HG02571 (cell line): ENCODE measurements around the gene FGF19.
"Not testable (repeated sequence)": the region's sequence is repeated elsewhere in the genome, so short reads cannot be mapped to it uniquely, and the experiment has no call there.

ENCODE experiments used
- ATAC-seq: cut with Tn5 transposase; IDR thresholded peaks from one replicate; pipeline ENCODE4 v1.9.1; 2021; ENCODE audit warnings: mild to moderate bottlenecking, moderate library complexity; ENCODE audit not compliant: unreplicated experiment

The FGF19 gene

DNA sequence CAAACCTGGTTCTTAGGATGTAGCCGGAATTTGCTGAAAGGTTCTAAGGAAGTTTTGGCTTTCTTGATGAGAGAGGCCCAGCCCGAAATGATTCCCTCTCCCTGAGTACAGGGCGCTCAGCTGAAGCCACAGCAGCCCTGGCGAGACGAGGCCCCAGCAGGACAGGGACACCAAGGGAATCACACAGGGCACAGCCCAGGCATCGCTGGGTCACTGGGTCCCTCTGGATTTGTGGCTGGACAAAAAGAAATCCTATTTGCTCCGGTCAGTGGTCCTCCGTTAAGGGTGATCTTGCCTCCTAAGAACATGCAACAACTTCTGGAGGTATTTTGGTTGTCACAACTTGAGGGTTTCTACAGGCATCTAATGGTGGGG is 6.4 kb downstream of the FGF19 start:
- ATAC-seq, result no peak

DNA sequence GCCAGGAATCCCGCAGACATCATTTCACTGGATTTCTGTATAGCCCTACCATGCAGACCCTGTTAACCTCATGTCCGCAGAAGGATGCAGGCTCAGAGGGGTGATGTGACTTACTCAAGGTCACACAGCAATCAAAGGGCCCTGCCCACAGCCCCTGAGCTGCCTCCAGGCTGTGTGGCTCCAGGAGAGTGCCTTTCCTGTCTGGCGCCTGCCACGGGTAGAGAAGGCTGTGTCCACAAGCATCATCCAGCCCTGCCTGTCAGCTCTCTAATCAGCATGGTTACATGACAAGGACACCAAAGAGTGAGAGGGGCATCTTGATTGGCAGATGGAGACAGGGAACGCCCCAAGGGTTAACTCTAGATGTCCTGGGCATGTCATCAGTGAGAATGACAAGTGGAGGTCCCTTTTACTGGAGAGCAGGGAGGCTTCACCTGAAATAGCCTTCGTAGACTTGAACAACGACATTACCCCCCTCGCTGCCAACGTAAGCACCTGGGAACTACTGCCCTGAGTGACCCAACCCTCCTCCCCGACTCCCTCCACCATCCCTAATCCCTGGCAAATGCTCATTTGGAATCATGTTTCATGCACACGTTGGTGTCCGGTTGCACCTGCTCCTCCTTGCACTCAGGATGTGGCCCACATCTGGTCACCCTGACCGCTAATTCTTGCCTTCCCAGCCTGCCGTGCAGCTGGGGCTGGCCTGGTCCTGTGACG is 6.9 kb downstream of the FGF19 start:
- ATAC-seq, result no peak

DNA sequence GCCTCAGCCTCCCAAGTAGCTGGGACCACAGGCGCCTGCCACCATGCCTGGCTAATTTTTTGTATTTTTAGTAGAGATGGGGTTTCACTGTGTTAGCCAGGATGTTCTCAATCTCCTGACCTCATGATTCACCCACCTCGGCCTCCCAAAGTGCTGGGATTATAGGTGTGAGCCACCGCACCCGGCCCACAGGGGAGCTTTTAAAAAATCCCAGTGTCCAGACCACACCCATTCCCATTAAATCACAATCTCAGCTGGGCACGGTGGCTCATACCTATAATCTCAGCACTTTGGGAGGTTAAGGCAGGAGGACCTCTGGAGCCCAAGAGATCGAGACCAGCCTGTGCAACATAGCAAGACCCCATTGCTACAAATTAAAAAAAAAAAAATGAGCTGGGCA is 7.8 kb downstream of the FGF19 start:
- not testable (repeated sequence) for ATAC-seq

DNA sequence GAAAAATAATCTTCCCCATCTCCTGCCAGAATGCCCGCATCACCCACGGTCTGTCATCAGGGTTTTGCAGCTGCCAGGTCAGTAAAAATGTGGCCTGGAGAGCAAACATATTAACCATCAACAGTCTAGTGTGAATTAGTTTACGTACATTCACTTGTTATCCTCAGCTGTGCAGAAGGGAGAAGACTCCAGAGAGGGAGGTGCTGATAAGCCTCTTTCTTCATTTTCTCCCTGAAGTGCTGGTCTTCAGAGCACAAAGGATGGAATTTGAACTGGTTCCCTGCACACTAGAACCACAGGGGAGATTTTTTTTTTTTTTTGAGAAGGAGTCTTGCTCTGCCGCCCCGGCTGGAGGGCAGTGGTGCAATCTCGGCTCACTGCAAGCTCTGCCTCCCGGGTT is 8.2 kb downstream of the FGF19 start:
- no peak for ATAC-seq

DNA sequence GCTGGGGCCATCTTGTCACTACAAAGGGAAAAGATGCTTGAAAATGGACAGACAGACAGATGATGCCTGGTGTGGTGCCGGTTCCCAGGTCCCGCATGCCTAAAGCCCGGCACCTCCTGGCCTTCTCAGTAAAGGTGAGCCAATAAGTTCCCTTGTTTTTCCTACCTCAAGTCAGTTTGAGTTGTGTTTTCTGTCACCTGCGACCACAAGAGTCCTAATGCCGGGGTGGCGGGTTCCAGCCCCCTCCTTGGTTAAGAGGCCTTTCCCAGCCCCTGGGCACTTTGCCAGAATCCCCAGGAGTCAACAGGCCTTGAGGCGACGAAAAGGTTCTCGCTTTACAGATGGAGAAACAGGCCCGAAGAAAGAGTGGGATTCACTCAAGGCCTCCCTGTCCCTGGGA is 9.0 kb downstream of the FGF19 start:
- no peak for ATAC-seq

DNA sequence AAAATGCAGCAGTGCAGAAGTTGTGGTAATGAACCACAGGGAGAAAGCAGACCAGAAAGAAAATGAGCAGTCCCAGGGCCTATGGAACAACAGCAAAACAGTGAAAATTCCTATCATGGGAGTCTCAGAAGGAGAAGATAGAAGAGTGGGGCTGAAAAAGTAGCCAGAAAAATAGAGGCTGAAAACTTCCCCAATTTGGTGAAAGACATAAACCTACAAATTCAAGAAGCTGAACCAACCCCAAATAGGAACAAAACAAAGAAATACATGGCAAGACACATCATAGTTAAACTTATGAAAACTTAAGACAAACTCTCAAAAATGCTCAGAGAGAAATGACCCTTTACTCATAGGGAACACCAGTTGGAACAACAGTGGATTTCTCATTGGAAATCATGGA is 11.4 kb downstream of the FGF19 start:
- ATAC-seq, result no peak

DNA sequence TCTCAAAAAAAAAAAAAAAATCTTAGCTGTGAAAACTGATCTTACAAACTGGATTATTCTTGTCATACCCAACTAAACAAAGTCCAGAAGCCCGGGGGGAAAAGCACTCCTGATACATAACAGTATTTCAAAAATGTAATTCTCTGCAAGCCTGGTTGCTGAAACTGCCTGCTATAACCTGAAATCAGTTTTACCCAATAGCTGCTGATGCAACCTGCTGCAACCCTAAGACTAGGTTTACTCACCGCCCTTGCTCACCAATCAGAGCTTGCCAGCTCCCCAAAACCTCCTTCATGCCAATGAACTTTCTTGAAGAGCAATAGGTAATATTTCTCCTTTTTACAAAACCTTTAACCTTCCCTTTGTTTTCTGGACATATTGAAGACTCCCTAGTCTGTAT is 12.4 kb downstream of the FGF19 start:
- no peak for ATAC-seq

DNA sequence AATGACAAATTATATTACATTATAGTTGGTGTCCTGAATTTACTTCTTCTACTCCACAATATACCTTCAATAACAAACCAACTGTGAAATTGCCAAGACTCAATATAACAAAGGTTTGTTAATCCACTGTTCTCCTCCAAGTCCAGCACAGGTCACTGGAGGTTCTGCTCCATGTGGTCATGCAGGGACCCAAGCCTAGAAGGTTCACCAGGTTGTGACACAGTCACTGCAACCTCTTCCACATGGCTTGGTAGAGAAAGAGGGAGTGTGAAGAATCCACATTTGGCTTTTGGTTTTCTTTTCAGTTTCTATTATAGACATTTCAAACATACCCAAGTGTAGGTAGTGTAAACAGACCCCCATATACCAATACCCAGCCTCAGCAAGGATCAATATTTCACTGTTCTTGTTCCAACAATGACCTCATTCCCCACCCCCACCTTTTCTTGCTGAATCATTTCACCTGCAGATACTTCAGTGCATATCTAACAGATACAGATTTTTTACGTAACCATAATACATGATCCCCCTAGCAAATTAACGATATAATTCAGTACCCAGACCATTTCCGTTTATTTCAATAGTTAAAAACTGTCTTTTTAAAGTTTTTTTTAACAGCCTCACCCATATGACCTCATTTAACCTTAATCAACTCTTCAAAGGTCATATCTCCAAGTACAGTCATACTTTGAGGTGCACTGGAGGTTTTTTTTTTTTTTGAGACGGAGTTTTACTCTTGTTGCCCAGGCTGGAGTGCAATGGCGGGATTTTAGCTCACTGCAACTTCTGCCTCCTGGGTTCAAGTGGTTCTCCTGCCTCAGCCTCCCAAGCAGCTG is 14.1 kb downstream of the FGF19 start:
- ATAC-seq, result no peak

DNA sequence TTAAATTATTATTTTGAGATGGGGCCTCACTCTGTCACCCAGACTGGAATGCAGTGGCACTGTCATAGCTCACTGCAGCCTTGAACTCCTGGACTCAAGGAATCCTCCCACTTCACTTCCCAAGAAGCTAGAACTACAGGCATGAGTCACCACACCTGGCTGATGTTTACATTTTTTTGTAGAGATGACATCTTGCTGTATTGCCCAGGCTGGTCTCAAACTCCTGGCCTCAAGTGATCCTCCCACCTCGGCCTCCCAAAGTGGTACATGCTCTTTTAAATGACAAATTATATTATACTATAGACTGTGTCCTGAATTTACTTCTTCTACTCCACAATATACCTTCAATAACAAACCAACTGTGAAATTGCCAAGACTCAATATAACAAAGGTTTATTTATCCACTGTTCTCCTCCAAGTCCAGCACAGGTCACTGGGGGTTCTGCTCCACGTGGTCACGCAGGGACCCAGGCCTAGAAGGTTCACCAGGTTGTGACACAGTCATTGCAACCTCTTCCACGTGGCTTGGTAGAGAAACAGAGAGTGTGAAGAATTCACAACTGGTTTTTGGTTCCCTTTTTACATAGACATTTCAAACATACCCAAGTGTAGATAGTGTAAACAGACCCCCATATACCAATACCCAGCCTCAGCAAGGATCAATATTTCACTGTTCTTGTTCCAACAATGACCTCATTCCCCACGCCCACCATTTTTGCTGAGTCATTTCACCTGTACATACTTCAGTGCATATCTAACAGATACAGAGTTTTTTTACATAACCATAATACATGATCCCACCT is 15.7 kb downstream of the FGF19 start:
- ATAC-seq, result not testable (repeated sequence)

DNA sequence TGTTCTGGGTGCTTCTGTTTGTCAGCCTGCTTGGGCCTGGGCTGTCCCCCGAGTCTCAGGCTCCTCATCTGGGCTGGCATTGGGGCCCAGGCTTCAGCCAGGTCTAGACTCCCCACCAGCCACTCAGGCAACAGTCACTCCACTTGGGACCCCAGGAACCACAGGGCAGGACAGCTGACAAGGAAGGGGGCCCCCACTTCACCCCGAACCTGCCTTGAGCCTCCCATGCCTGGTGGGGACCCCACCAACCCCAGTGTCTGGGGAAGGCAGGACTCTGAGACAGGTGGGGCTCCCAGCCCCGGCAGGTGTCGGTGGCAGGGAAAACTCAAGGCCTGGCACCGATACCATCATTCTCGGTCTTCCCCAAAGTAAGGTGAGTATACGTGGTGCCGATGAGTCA is 17.0 kb downstream of the FGF19 start:
- ATAC-seq, result no peak

DNA sequence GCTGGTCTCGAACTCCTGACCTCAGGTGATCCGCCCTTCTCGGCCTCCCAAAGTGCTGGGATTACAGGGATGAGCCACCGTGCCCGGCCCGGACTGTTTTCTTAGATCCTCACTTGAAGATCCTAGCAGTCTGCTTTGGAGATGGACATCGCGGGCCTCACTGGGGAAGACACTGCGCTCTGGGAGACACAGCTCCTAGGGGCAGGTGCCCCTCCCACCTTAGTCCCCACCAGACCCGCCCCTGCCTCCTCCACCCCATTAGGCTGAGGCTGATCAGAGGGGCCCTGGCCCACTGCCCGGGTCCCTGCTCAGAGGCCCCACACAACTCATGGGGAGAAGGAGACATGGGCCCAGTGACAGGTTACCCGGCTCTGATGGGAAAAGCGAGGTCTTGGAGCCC is 17.4 kb downstream of the FGF19 start:
- ATAC-seq, result no peak

DNA sequence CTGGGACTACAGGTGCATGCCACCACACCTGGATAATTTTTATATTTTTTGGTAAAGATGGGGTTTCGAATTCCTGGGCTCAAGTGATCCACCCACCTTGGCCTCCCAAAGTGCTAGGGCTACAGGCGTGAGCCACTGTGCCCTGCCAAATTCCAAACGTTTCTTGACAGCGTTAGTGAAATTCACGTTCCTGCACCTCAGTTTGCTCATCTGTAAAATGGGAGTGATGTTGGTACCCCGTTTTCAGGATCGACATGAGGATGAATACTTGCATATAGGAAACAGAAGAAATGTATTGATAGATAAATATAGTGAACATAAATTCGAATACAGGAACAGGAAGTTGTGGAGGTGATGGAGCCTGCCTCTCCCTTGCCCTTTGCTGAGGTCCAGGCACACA is 18.5 kb downstream of the FGF19 start:
- ATAC-seq, result no peak

DNA sequence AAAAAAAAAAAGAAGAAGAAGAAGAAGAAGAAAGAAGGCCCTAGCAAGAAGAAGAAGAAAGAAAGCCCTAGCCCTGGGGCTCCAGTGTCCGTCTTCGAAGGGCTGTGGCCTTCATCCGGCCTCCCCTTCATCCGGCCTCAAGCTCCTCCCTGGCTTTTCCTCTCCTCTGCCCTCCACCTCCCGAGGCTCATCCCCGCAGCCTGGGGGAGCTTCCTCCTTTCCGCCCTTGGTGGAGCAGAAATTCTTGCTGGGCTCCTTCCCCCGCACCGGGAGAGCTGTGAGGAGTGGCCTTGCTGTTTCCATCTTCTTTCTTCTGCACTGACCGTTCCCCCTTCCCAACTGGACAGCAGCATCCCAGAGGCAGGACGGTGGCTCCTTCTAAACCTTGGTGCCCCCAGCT is 19.2 kb downstream of the FGF19 start:
- ATAC-seq, result no peak

DNA sequence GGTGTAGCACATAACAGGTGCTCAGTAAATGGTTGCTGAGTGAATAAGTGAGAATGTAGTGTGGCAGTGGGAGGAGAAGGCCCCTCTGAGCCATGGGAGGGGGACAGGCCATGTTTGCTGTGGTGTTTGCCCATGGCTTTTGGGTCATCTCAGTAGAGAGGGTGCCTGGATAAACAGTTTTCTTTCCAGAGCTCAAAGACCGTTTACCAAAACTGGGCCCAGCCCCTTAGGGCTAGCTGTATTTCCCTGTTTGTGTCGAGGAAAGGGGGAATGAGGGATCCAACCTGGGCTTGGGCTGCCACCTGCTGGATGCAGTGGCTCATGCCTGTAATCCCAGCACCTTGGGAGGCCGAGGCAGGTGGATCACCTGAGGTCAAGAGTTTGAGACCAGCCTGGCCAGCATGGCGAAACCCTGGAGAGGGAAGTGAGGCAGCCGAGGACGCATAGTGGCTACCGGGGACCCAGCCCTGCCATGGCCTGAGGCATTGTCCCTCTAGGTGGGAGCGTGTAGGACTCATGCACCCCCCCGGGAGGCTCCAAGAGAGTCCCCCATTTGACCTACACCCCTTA is 20.0 kb downstream of the FGF19 start:
- no peak for ATAC-seq

DNA sequence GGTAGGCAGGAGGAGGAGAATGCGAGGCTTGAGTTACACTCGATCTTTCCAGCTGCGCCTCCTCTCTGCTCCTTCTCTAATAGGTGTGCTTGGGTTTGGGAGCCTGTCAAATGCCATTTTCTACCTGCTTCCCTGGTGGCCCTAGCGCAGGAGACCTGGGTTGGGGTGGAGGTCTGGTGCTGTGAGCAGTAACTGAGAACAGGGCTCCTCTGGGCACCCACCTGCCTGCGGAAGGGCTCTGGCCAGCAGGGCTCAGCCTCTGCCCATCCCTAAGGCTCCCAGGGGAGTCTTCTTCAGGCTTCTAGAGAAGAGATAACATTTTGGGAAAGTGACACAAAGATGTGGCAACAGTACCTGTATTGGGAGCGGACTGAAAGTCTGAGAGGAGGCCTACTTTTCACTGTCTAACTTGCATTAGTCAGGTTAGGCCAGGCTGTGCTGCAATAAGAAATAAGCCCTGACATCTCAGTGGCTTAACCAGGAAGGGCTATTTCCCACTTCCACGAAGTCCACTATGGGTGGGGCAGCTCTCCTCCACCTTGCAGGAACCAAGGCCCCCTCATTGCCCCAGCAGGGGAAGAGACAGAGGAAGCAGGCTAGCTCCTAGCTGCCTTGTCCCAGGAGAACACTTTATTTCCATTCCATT is 21.0 kb downstream of the FGF19 start:
- no peak for ATAC-seq

DNA sequence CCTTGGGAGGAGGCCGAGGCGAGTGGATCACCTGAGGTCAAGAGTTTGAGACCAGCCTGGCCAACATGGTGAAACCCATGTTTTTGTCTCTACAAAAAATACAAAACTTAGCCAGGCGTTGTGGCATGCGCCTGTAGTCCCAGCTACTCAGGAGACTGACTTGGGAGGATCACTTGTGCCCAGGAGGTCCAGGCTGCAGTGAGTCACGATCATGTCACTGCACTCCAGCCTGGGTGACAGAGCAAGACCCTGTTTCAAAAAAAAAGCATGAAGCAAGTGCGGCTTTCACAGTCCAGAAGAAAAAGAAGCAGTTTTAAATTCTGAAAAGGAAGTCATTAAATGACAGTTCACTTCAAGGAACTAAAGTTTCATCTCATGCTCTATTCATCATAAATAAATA is 21.6 kb downstream of the FGF19 start:
- no peak for ATAC-seq

DNA sequence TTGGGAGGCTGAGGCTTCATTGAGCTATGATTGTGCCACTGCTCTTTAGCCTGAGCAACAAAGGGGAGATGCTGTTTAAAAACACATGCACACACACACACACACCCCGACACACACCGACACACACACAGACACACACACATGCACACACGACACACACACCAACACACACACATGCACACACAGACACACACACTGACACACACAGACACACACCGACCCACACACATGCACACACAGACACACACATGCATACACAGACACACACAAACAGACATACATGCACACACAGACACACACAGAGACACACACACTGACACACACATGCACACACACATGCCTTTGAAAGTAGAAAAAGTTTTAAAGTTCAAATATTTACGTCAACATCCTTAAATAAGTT is 23.1 kb downstream of the FGF19 start:
- no peak for ATAC-seq

DNA sequence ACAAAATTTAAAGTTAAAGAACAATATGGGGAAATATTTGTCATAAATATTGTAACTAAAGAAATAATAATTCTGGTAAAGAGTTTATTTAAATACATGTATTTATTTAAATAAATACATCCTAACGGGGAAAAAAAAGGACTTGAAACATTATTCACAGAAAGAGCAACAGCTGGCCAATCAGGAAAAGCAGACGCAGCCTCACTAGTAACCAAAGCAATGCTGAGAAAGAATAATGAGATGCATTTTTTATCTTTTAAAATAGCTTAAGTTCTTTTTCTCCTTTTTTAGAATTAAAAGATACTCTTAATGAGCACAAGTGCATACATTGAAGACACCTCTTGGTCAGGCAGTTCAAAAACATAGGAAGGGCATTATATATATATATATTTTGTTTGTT is 26.1 kb downstream of the FGF19 start:
- ATAC-seq, result no peak

DNA sequence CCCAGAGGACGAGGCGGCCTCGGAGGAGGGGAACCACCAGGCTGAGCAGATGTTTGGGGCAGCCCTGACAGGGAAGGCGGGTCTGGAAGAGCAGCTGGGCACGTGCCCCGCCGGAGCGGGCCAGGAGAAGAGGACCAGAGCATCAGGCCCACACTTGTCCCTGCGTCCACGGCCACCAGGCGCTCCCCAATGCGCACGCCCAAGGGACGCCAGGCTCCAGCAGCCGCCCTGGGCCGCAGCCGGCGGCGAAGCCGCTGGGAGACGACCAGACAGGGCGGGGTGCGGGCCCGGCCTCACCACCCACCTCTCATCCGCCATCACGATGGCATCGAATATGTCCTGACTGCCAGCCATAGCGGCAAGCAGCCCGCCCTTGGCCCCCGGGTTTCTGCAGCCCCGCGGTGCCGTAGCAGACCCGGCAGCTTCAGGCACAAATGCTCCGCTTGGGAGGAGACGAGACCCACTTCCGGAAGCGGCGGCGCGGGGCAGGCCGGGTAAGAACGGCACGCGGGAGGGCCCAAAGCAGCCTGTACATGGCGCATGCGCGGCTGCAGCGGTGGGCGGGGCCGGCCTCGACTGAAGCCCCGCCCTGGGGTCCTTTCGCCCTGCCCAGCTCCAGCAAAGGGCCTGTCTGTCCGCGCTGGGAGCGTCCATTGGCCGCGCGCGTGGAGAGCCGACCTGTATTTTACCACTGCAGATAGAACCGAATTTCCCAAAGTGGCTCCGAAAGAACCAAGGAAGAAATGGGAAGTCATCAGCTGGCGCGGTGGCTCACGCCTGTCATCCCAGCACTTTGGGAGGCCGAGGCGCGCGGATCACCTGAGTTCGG is 28.7 kb downstream of the FGF19 start, which contains the start of gene LTO1:
LTO1 (minus strand) TSS at position 468 of the 829 bp plus-strand sequence; CDS start at position 354, 114 bp downstream.
- ATAC-seq, result peak; percentile 86
